ENCODE data around the gene RMP24.

RMP24 gene

GRCh38 chr18:35972197-35973000 lies at the start of gene RMP24:
TSS of gene RMP24 (plus strand) at chr18:35972679.
- DNase-seq (ENCODE audit: low read depth, low spot score): peak; percentile 96
- TF ChIP-seq CTCF (IDR thresholded peaks at IDR 0.05; ENCODE audit: low read depth, low read length): no peak
- H3K4me3 ChIP-seq (ENCODE audit: low read depth, low read length): peak within 1 kb of the TSS; percentile 77
- in situ Hi-C loops (cut with HindIII; ENCODE audit: low sequenced_read_pairs): no loop called here

GRCh38 chr18:35923939-35924684 lies 48.4 kb upstream of the RMP24 start:
- in situ Hi-C loops (cut with HindIII; ENCODE audit: low sequenced_read_pairs): no loop called here
- no peak overlapping the region for H3K4me3 ChIP-seq (ENCODE audit: low read depth, low read length)
- no peak for TF ChIP-seq CTCF (IDR thresholded peaks at IDR 0.05; ENCODE audit: low read depth, low read length)
- no peak for DNase-seq (ENCODE audit: low read depth, low spot score)

- no peak for DNase-seq (ENCODE audit: low read depth, low spot score)
- no peak overlapping the region for H3K4me3 ChIP-seq (ENCODE audit: low read depth, low read length)
- in situ Hi-C loops (cut with HindIII; ENCODE audit: low sequenced_read_pairs): no loop called here
- no peak for TF ChIP-seq CTCF (IDR thresholded peaks at IDR 0.05; ENCODE audit: low read depth, low read length)
These were observed 45.6 kb upstream of the RMP24 start for GRCh38 chr18:35926884-35927283.

- no peak for TF ChIP-seq CTCF (IDR thresholded peaks at IDR 0.05; ENCODE audit: low read depth, low read length)
- DNase-seq (ENCODE audit: low read depth, low spot score): no peak
- in situ Hi-C loops (cut with HindIII; ENCODE audit: low sequenced_read_pairs): no loop called here
- no peak overlapping the region for H3K4me3 ChIP-seq (ENCODE audit: low read depth, low read length)
These were observed 45.0 kb upstream of the RMP24 start for GRCh38 chr18:35927430-35927829.

- no peak overlapping the region for H3K4me3 ChIP-seq (ENCODE audit: low read depth, low read length)
- TF ChIP-seq CTCF (IDR thresholded peaks at IDR 0.05; ENCODE audit: low read depth, low read length): no peak
- in situ Hi-C loops (cut with HindIII; ENCODE audit: low sequenced_read_pairs): no loop called here
- no peak for DNase-seq (ENCODE audit: low read depth, low spot score)
These were observed 38.5 kb upstream of the RMP24 start for GRCh38 chr18:35933982-35934381.

- DNase-seq (ENCODE audit: low read depth, low spot score): no peak
- no peak for TF ChIP-seq CTCF (IDR thresholded peaks at IDR 0.05; ENCODE audit: low read depth, low read length)
- no peak overlapping the region for H3K4me3 ChIP-seq (ENCODE audit: low read depth, low read length)
- in situ Hi-C loops (cut with HindIII; ENCODE audit: low sequenced_read_pairs): no loop called here
These were observed 37.6 kb upstream of the RMP24 start for GRCh38 chr18:35934891-35935290.
